OCI-M2 (cell line): Measurements from ENCODE around the gene ZNF276.
"Not testable (repeated sequence)": the region's sequence is repeated elsewhere in the genome, so short reads cannot be mapped to it uniquely, and the experiment has no call there.

Experiments
- DNase-seq: peaks from one replicate; lab custom pipeline; 2025; ENCODE audit not compliant: unreplicated experiment; lab: John Stamatoyannopoulos, UW

ZNF276 gene

DNA sequence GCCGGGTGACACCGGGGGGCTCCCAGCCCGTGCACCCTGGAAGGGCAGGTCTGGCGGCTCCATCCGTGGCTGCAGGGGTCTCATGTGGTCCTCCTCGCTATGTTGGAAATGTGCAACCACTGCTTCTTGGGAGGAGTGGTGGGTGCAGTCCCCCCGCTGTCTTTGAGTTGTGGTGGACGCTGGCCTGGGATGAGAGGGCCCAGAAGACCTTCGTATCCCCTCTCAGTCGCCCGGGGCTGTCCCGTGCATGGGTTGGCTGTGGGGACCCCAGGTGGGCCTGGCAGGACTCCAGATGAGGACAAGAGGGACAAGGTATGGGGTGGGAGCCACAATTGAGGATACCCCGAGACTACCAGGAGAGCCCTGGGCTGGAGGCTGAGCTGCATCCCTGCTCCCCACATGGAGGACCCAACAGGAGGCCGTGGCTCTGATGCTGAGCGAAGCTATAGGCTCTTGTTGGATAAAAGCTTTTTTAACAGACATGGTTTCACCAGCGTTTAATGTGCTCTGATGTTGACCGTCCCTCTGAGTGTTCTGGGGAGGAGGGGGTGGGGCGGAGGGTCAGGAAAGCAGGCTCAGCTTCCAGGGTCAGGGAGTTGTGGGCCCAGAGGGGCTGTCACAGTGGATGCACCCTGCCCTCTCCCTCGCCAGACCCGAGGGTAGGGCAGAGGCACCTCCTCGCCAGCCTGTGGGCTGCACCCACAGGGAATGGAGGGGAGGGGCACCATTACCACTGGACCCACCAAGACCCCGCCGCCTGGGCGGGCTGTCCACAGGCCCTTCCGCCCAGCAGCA is 25.3 kb upstream of the ZNF276 start:
- DNase-seq, result no peak

DNA sequence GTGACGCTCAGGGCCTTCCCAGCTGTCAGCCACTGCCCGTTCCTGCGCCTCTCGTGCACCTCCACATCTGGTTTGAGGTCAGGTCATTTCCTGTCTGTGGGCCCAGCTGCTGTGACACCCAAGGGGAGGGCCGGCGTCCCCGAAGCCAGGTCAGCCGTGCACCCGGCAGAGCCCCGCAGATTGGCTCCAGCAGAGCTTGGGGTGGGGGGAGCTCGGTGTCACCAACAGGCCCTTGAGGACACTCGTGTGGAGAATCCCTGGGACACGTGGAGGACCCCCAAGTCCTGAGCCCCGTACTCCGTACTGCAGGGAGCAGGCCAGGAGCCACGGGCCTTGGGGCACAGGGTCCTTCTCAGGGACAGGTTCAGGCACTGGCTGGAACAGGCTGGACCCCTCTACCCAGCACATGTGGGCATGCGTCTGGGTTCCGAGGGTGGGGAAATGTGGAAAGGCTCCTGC is 24.6 kb upstream of the ZNF276 start:
- no peak for DNase-seq

- no peak for DNase-seq
Measured at GRCh38 chr16:89697161-89697615, 24.1 kb upstream of the ZNF276 start.

GRCh38 chr16:89697616-89698331 is 23.6 kb upstream of the ZNF276 start:
- no peak for DNase-seq

DNA sequence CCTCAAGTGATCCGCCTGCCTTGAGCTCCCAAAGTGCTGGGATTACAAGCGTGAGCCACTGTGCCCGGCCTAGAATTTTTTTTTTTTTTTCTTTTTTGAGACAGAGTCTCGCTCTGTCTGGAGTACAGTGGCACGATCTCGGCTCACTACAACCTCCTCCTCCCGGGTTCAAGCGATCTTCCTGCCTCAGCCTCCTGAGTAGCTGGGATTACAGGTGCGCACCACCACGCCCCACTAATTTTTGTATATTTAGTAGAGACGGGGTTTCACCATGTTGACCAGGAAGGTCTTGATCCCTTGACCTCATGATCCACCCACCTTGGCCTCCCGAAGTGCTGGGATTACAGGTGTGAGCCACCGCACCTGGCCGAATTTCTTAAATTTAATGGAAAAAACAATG is 22.6 kb upstream of the ZNF276 start:
- DNase-seq, result not testable (repeated sequence)

GRCh38 chr16:89699629-89700099 is 21.7 kb upstream of the ZNF276 start:
- not testable (repeated sequence) for DNase-seq

DNA sequence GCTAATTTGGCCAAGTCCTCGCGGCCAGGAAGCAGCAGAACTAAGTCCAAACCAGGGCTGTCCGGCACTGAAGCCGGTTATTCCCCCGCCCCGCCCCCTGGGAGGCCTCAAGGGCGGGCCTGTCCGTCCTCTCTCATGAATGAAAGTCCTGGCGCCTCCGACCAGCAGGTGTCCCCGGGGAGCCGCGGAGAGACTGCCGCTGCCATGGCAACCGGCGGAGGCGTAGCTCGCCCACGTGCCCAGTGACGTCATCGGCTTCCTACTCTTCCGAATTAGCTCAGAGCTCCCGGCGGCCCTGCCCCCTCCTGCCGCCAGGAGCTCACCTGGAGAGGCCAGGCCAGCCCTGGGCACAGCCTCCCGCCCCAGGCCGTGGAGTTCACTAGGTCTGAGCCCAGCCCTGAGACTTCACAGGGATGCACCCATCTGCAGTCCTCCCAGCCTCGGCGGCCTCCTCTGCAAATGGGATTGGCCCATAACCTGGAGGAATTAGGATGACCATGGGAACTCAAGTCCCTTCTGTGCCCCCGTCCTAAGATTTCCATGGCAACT is 21.2 kb upstream of the ZNF276 start:
- peak; percentile 74 for DNase-seq

GRCh38 chr16:89700649-89701424 is 20.5 kb upstream of the ZNF276 start:
- DNase-seq, result no peak

GRCh38 chr16:89701425-89702406 is 19.6 kb upstream of the ZNF276 start, which contains the start of gene SPATA2L:
TSS of gene SPATA2L (minus strand) at chr16:89701705. CDS start at chr16:89701232, 473 bp downstream.
- peak; percentile 48 for DNase-seq

- DNase-seq, result no peak
Measured at GRCh38 chr16:89704281-89704680, 17.1 kb upstream of the ZNF276 start.

GRCh38 chr16:89705006-89705405 is 16.3 kb upstream of the ZNF276 start:
- DNase-seq, result no peak

DNA sequence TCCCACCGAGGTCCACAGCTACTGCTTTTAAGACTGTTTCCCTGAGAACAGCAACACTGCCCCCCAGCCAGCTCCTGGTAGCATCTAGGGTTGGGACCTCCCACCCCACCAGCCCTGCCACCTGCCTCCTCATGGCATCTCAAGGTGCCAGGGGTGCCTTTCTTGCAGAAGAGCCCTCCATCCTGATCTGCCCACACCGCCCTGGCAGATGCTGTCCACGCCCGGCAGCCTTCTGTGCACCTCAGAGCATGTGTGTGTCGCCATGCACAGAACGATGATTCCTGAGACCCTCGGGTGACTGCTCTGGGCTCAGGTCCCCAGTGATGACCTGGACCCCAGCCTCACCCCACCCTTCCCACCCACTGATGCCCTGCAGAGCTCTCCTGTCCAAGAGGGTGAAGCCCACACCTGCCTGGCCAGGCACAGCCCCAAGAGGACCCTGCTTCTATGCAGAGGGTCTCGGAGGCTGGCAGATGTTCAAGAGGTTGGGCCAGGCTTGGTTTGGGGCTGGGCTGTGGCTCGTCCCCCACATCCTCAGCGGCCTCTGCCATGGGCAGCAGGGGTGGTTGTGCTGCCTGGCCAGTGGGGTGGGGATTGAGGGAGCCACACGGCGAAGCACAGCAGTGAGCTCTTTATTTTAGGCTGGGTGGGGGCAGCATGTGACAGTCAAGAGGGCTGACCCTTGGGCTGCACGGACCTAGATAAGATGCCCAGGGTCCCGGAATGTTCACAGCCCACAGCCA is 14.6 kb upstream of the ZNF276 start:
- DNase-seq, result no peak

DNA sequence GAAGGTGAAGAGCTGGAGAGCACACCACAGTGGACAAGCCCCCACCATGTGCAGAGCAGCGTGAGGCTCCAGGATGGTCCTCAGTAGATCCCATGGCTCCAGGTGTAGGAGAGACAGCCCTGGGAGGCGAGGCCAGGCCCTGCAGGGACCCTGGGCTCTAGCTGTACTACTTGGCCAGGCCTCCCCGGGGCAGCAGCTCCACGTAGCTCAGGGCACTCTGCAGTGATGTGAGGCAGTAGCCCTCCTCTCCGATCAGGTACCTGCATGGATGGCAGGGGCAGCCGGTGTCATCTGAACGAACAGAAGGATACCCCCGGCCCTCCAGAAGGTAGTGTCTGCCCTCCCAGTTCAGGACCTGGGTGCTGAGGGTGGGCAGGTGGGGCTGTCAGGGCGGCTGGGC is 13.6 kb upstream of the ZNF276 start:
- DNase-seq, result no peak

GRCh38 chr16:89708481-89708931 is 12.8 kb upstream of the ZNF276 start:
- DNase-seq, result no peak

DNA sequence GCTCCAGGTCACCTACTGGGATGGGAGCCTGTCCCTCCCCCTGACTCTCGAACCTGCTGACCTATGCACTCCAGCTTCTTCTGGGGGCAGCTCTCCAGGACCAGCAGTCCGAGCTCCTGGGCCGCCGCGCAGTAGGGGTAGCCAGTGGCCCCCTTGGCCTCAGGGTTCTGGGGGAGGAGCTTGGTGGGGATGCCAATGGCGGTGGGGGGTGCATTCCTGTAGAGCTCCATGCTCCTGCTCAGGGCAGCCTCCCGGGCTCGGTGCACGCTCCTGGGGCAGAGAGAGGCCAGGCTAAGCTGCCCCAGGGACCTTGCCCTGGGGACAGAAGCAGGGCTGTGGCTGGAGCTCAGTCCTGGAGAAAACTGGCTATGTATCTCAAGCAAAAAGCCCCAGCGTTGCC is 12.2 kb upstream of the ZNF276 start:
- DNase-seq, result no peak

GRCh38 chr16:89709716-89710432 is 11.5 kb upstream of the ZNF276 start:
- DNase-seq, result no peak

DNA sequence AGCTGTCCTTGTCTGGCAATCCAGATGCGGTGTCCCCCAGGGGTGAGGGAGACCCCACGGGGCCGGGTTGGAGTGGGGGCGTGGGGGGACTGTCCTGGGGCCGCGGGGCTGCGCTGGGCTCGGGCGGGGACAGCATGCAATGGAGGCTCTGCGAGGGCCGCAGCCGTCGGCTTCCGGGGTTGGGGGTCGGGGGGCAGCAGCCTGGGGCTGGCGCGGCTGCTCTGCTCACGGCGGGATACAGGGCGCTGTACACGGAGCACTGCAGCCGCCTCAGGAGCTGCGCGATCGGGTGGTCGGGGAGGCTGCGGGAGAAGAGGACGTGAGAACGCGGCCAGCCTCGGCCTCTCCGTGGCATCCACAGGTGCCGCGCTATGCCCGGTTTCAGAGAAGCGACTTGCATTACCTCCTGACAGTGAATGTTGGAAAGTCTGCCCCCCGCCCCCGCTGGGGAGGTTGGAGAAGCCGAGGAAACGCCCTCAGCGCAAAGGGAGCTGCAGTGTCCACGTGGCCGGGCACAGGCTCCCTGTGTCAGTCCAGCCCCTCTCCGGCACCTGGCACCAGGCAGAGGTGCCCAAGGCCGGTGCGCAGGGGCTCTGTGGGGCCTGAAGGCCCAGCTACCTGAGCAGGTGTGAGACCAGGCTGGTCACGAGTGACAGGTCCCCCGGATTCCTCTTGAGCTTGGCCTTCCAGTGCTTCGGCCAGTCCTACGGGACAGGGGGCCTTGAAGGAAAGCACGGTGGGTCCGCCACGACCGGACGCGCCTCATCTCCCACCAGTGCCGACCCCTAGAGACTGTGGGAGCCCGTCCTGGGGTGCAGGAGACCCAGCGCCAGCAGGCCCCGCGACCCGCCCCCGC is 10.4 kb upstream of the ZNF276 start:
- DNase-seq, result no peak
